IMR-90 (cell line): ENCODE results near the gene LRRTM4.

ENCODE experiments used
- CTCF ChIP-seq: conservative IDR thresholded peaks from 2 replicates; pipeline ENCODE4 v1.5.1; 2012; ENCODE audit warnings: mild to moderate bottlenecking, low read depth, low read length, improper control_type of control experiment
- RFX5 ChIP-seq: IDR thresholded peaks from 2 replicates; pipeline ENCODE4 v1.8.0; 2012; ENCODE audit warnings: low read depth, mild to moderate bottlenecking, low read length, moderate library complexity

GRCh38 chr2:77086051-77086450, 436.1 kb downstream of the LRRTM4 start:
- no peak for TF ChIP-seq CTCF
- no peak for TF ChIP-seq RFX5
